Fibroblast of pulmonary artery (primary cell): ENCODE data around the gene DAPK1.
"Not testable (repeated sequence)": the region's sequence is repeated elsewhere in the genome, so short reads cannot be mapped to it uniquely, and the experiment has no call there.

Experiments
- DNase-seq: peaks from one replicate; pipeline ENCODE4 v3.0.0-alpha.2; 2010; ENCODE audit warnings: low read depth
- H3K4me3 ChIP-seq: replicated peaks from 2 replicates; pipeline ENCODE4 v1.5.1; 2011; ENCODE audit warnings: low read depth, mild to moderate bottlenecking, control low read depth, low read length, moderate library complexity
- CTCF ChIP-seq: IDR thresholded peaks from 2 replicates; pipeline ENCODE4 v1.5.1; 2011; ENCODE audit warnings: mild to moderate bottlenecking, control low read depth, low read length, inconsistent platforms; ENCODE audit errors: missing control alignments

Gene DAPK1

GRCh38 chr9:87497080-87497603, 525 bp upstream of the DAPK1 start:
- no peak for TF ChIP-seq CTCF
- H3K4me3 ChIP-seq, result peak overlapping the region; percentile 71
- DNase-seq, result no peak

DNA sequence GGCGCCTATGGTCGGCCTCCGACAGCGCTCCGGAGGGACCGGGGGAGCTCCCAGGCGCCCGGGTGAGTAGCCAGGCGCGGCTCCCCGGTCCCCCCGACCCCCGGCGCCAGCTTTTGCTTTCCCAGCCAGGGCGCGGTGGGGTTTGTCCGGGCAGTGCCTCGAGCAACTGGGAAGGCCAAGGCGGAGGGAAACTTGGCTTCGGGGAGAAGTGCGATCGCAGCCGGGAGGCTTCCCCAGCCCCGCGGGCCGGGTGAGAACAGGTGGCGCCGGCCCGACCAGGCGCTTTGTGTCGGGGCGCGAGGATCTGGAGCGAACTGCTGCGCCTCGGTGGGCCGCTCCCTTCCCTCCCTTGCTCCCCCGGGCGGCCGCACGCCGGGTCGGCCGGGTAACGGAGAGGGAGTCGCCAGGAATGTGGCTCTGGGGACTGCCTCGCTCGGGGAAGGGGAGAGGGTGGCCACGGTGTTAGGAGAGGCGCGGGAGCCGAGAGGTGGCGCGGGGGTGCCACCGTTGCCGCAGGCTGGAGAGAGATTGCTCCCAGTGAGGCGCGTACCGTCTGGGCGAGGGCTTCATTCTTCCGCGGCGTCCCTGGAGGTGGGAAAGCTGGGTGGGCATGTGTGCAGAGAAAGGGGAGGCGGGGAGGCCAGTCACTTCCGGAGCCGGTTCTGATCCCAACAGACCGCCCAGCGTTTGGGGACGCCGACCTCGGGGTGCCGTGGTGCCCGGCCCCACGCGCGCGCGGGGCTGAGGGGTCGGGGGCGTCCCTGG, 561 bp downstream of the DAPK1 start:
- TF ChIP-seq CTCF, result no peak
- DNase-seq, result peak; percentile 52
- H3K4me3 ChIP-seq, result peak overlapping the region; percentile 71

- no peak for DNase-seq
- H3K4me3 ChIP-seq, result peak overlapping the region; percentile 71
- TF ChIP-seq CTCF, result no peak
Observed at GRCh38 chr9:87498811-87499360, 1.2 kb downstream of the DAPK1 start.

DNA sequence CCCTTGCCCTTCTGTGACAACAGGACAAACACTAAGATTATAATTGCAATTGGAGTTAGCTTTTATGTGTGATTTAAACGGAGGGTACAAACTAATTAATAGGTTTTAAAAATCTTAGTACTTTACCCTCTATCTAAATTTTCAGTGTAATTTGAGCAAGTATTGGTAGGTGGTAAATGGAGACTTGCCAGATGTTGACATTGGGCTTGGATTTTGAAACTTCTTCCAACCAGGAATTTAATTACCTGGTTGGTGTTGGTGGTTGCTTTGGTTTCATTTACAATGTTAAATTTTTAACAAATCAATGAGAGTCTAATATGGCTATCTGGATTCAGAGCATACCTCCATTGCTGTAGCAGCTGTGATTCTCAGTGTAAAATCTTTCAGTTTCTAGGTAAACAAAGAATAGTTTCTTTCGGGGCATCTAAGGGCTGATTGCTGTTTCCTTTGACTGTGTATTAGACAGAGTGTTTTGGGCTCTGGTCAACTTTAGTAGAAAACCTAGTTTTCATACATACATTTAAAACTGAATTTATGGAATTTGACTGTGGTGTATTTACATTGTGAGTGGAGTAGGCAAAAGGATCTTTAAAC, 1.9 kb downstream of the DAPK1 start:
- TF ChIP-seq CTCF, result no peak
- peak overlapping the region; percentile 71 for H3K4me3 ChIP-seq
- no peak for DNase-seq

GRCh38 chr9:87500491-87501270, 3.0 kb downstream of the DAPK1 start:
- H3K4me3 ChIP-seq, result peak overlapping the region; percentile 71
- peak; percentile 24 for TF ChIP-seq CTCF
- DNase-seq, result no peak

- H3K4me3 ChIP-seq, DNase-seq: not testable (repeated sequence)
Observed at GRCh38 chr9:87501271-87501656, 3.6 kb downstream of the DAPK1 start.

GRCh38 chr9:87501806-87502205, 4.1 kb downstream of the DAPK1 start:
- TF ChIP-seq CTCF, result no peak
- no peak overlapping the region for H3K4me3 ChIP-seq
- no peak for DNase-seq
